AG04450 (cell line): ENCODE data around the gene NBPF3. TPM values are rescaled to one million over a fixed set of nuclear protein-coding genes. Genes with fewer than 3 reads are reported as not detected.

Source experiments
- CTCF ChIA-PET: fragments of 300-600, 350-600 bp; formaldehyde crosslinking; extraction: SDS; loops from one replicate; lab custom pipeline; 2022; ENCODE audit warnings: antibody characterized with exemption, inconsistent platforms; lab: Charles Lee
- POLR2A ChIA-PET: fragments of 350-600 bp; formaldehyde crosslinking; extraction: SDS; loops from one replicate; lab custom pipeline; 2021; ENCODE audit warnings: antibody characterized with exemption, inconsistent platforms; lab: Yijun Ruan, JAX
- DNase-seq: peaks from one replicate; pipeline ENCODE4 v3.0.0-alpha.2; 2011; ENCODE audit warnings: low read depth, low spot score
- H3K27ac ChIP-seq: one replicate; pipeline ENCODE4 v1.5.1; 2012; ENCODE audit warnings: low read depth, low read length, control low read depth
- H3K27me3 ChIP-seq: one replicate; pipeline ENCODE4 v1.6.0; 2012; ENCODE audit warnings: low read length; ENCODE audit not compliant: control insufficient read depth, insufficient read depth
- H3K4me3 ChIP-seq: 2 replicates; pipeline ENCODE4 v1.5.1; 2011; ENCODE audit warnings: mild to moderate bottlenecking, low read depth, low read length, control low read depth
- H3K9me3 ChIP-seq: 2 replicates; pipeline ENCODE4 v1.5.1; 2012; ENCODE audit warnings: low read length; ENCODE audit not compliant: control insufficient read depth, insufficient read depth
- CTCF ChIP-seq: IDR thresholded peaks from 2 replicates; pipeline ENCODE4 v1.5.1; 2011; ENCODE audit warnings: low read depth, low read length, control low read depth, inconsistent platforms
- polyA plus RNA-seq: library from polyadenylated mRNA; depleted of rRNA; stranded (reverse); fragments of >200 nt; gene quantifications from 2 replicates; pipeline ENCODE4 v1.2.3, GENCODE V29; 2011

Gene NBPF3
- polyA plus RNA-seq, 1 experiment = 23.8 TPM

DNA sequence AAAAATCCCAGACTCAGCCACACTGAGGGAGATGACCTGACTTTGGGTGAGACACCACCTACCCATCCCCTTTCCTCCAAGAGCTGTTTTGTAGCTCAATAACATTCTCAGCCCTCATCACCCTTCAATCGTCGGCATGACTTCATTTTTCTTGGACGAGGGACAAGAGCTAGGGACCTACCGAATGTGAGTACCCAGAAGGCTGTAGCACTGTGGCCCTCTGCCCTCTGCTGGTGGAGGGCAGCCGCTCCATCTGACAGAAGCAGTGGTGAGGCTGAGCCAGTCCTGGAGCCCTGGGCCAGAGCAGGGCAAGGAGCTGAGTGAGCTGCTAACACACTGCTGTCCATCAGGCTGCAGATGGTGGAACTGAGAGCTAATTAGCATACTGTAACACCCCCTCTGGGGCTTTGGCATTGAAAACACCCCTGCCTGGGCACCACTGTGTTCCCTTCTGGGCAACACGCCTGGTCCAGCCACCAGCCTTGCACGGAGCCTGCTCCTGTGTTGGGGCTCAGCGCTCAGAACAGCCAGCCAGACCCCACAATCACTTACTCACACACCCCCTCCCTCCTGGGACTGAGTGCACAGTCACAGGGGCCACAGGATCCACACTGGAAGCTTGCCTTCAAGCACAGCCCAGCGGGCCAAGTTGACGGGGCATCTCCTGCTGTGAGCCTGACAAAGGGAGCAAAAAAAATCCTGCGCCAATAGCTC is 51.0 kb downstream of the NBPF3 start:
- POLR2A ChIA-PET = no interaction called here
- Histone ChIP-seq H3K4me3 (no peak overlapping the region), H3K27me3 (peaks cover 12% of the 10 kb centered on the region)

DNA sequence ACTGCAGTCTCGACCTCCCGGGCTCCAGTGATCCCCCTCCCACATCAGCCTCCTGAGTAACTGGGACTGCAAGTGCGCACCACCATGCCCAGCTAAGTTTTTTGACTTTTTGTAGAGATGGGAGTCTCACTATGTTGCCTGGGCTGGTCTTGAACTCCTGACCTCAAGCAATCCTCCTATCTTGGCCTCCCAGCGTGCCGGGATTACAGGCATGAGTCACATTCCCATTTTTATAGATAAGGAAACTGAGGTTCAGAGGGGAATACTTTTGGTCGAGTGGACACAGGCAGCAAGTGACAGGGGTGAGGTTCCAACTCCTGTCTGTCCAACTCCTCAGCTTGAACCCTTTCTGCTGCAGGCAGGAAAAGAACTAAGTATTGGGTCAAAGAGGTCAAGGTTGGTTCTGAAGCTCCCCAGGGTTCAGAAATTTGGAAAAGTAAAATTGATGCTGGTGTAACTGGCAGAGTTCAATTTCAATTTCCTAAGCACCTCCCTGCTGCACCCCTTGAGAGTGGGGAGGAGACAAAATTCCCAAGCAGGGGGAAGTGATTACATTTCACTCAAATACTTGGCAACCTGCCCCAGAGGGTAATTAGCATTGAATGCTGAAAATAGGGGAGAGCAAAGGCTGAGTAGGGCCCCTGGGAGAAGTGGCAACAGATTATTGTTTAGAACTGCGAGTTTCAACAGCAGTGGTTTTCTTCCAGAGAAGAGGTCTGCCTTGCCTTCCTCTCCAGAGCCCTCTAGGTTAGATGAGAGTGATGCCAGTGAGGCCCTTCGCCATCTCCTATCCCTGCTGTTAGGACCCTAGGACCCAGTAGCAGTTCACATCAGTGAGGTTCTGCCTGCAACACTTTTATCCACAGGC is 51.8 kb downstream of the NBPF3 start:
- Histone ChIP-seq H3K9me3 (peaks cover 10% of the 10 kb centered on the region; the same call in 1 of the 2 replicates), H3K27ac (no peak overlapping the region), H3K4me3 (no peak overlapping the region), H3K27me3 (peaks cover 14% of the 10 kb centered on the region)
- no peak for DNase-seq
- POLR2A ChIA-PET = no interaction called here
- no peak for TF ChIP-seq CTCF
- CTCF ChIA-PET = interaction anchor here (0.5 to 3.0 kb wide), 12 partner anchors 8 to 925 kb away, joined by 3 to 31 read pairs (median 4); no protein-coding TSS in a partner anchor

More for the DNA sequence above, 51.0 kb downstream of the NBPF3 start:
- CTCF ChIA-PET = interaction anchor here (0.5 to 3.0 kb wide), 17 partner anchors 9 to 925 kb away, joined by 3 to 31 read pairs (median 3); partner anchors contain the start of gene ALPL
- no peak for DNase-seq
- no peak overlapping the region for H3K27ac ChIP-seq
- peak; percentile 64 for TF ChIP-seq CTCF
- H3K9me3 ChIP-seq = peaks cover 10% of the 10 kb centered on the region; the same call in 1 of the 2 replicates

- ChIA-PET CTCF (interaction anchor here (0.6 to 3.0 kb wide), 3 partner anchors 122 to 159 kb away, joined by 3 to 31 read pairs (median 5); no protein-coding TSS in a partner anchor), POLR2A (interaction anchor here (1.3 kb wide), 1 partner anchor 48 kb away, joined by 3 read pairs; no protein-coding TSS in a partner anchor)
Measured at GRCh38 chr1:21492356-21492625, 52.4 kb downstream of the NBPF3 start.

GRCh38 chr1:21494196-21494595 is 54.3 kb downstream of the NBPF3 start:
- DNase-seq = no peak
- Histone ChIP-seq H3K4me3 (no peak overlapping the region), H3K9me3 (peaks cover 11% of the 10 kb centered on the region), H3K27me3 (peaks cover 18% of the 10 kb centered on the region), H3K27ac (no peak overlapping the region)
- CTCF ChIA-PET = no interaction called here
- POLR2A ChIA-PET = no interaction called here
- TF ChIP-seq CTCF = no peak

More at GRCh38 chr1:21492356-21492625, 52.4 kb downstream of the NBPF3 start:
- TF ChIP-seq CTCF = no peak
- Histone ChIP-seq H3K27ac (no peak overlapping the region), H3K4me3 (no peak overlapping the region), H3K27me3 (peaks cover 14% of the 10 kb centered on the region), H3K9me3 (peaks cover 10% of the 10 kb centered on the region; the same call in 1 of the 2 replicates)
- no peak for DNase-seq
